Hepatocyte (in vitro differentiated cells): Measurements from ENCODE around the gene CEP112. TPM values are rescaled to one million over a fixed set of nuclear protein-coding genes. Genes with fewer than 3 reads are reported as not detected.

Source experiments
- DNase-seq: peaks from one replicate; pipeline ENCODE4 v3.0.0-alpha.2; 2016; ENCODE audit warnings: low spot score
- H2AFZ ChIP-seq: fragments of 200-600 bp; sonication (generic); 2 replicates; pipeline ENCODE4 v1.6.0; 2016; ENCODE audit warnings: antibody characterized with exemption, mild to moderate bottlenecking
- H3K27ac ChIP-seq: fragments of 200-600 bp; sonication (generic); 2 replicates; pipeline ENCODE4 v1.5.1; 2016; ENCODE audit warnings: mild to moderate bottlenecking
- H3K27me3 ChIP-seq: fragments of 200-600 bp; sonication (generic); 2 replicates; pipeline ENCODE4 v1.6.1; 2016
- H3K36me3 ChIP-seq: fragments of 200-600 bp; sonication (generic); replicated peaks from 2 replicates; pipeline ENCODE4 v1.5.1; 2016; ENCODE audit warnings: low read depth; ENCODE audit not compliant: insufficient read depth
- H3K4me1 ChIP-seq: fragments of 200-600 bp; sonication (generic); 2 replicates; pipeline ENCODE4 v1.5.1; 2016; ENCODE audit warnings: mild to moderate bottlenecking, moderate library complexity; ENCODE audit not compliant: insufficient read depth
- H3K4me2 ChIP-seq: fragments of 200-600 bp; sonication (generic); 2 replicates; pipeline ENCODE4 v1.6.0; 2016
- H3K4me3 ChIP-seq: fragments of 200-600 bp; sonication (generic); 2 replicates; pipeline ENCODE4 v1.5.1; 2016; ENCODE audit warnings: mild to moderate bottlenecking
- H3K79me2 ChIP-seq: fragments of 200-600 bp; sonication (generic); 2 replicates; pipeline ENCODE4 v1.6.0; 2017; ENCODE audit warnings: mild to moderate bottlenecking
- H3K9me2 ChIP-seq: fragments of 200-600 bp; sonication (generic); replicated peaks from 2 replicates; pipeline ENCODE4 v1.6.0; 2017; ENCODE audit warnings: mild to moderate bottlenecking; ENCODE audit not compliant: insufficient read depth
- H3K9me3 ChIP-seq: fragments of 200-600 bp; sonication (generic); 2 replicates; pipeline ENCODE4 v1.5.1; 2016; ENCODE audit warnings: low read depth, mild to moderate bottlenecking
- H4K20me1 ChIP-seq: fragments of 200-600 bp; sonication (generic); 2 replicates; pipeline ENCODE4 v1.6.0; 2016; ENCODE audit warnings: mild to moderate bottlenecking; ENCODE audit not compliant: insufficient read depth, poor library complexity, severe bottlenecking
- EZH2 ChIP-seq: fragments of 200-600 bp; sonication (generic); IDR thresholded peaks from 2 replicates; pipeline ENCODE4 v1.6.1; 2016; ENCODE audit warnings: antibody characterized with exemption, mild to moderate bottlenecking, borderline replicate concordance
- EZH2phosphoT487 ChIP-seq: fragments of 200-600 bp; sonication (generic); IDR thresholded peaks from one replicate; pipeline ENCODE4 v1.6.1; 2018; ENCODE audit warnings: antibody characterized with exemption, mild to moderate bottlenecking, low read depth, moderate library complexity; ENCODE audit not compliant: unreplicated experiment, severe bottlenecking
- WGBS: methylation state at CpG from one replicate; pipeline ENCODE4 v1.1.6; 2016; ENCODE audit warnings: low lambda C conversion rate; ENCODE audit errors: missing lambda C conversion rate; 5-methylcytosine and 5-hydroxymethylcytosine counted together
- polyA plus RNA-seq: library from polyadenylated mRNA; unstranded; fragments of >200 nt; fragmentation: Nextera tagmentation; extraction: Ambion mirVana; gene quantifications from 2 replicates; pipeline ENCODE4 v1.2.1, GENCODE V29; 2016
- total RNA-seq: library from RNA; depleted of rRNA; stranded (reverse); fragments of >200 nt; gene quantifications from 2 replicates; pipeline ENCODE4 v1.2.3, GENCODE V29; 2014
- TF ChIP-seq, protein P1 (sequence below): fragments of 200-600 bp; sonication (generic); IDR thresholded peaks from 2 replicates; pipeline ENCODE4 v1.5.1; 2016; ENCODE audit warnings: antibody characterized with exemption, mild to moderate bottlenecking; ENCODE audit not compliant: poor library complexity

Gene CEP112
- total and polyA plus RNA-seq, 2 experiments from 2014 or later = 7.1 to 9.7 TPM

DNA sequence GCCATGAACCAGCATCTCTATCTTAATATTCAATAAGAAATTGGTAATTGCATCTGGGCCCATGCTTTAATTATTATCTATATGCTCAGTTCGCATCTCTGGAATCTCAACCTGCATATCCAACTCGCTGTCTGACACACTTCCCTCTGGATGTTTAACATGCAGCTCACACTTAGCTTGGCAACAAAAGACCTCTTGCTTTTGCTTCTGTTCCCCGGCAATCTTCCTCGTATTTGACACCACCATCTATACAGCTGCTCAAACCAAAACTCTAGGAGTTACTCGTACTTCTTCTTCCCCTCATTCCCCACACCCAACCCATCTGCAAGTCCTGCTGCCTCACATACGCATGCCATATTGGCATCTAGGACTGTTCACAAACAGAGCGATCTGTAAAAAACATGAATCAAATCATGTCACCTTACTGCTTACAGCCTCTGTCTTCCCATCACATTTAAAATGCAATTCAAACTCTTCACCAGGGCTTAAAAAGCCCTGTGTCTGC is 300.6 kb downstream of the CEP112 start:
- Histone ChIP-seq H3K36me3 (no peaks in the 10 kb centered on the region), H3K4me2 (no peak overlapping the region), H4K20me1 (no peaks in the 10 kb centered on the region), H3K4me3 (no peak overlapping the region), H3K9me2 (no peaks in the 10 kb centered on the region), H3K79me2 (no peaks in the 10 kb centered on the region), H2AFZ (no peak overlapping the region), H3K27ac (no peak overlapping the region), H3K4me1 (no peaks in the 10 kb centered on the region), H3K9me3 (no peaks in the 10 kb centered on the region), H3K27me3 (no peaks in the 10 kb centered on the region)
- 92% methylated on average over 7 of the region's 7 CpGs for WGBS
- TF ChIP-seq, protein P1, sequence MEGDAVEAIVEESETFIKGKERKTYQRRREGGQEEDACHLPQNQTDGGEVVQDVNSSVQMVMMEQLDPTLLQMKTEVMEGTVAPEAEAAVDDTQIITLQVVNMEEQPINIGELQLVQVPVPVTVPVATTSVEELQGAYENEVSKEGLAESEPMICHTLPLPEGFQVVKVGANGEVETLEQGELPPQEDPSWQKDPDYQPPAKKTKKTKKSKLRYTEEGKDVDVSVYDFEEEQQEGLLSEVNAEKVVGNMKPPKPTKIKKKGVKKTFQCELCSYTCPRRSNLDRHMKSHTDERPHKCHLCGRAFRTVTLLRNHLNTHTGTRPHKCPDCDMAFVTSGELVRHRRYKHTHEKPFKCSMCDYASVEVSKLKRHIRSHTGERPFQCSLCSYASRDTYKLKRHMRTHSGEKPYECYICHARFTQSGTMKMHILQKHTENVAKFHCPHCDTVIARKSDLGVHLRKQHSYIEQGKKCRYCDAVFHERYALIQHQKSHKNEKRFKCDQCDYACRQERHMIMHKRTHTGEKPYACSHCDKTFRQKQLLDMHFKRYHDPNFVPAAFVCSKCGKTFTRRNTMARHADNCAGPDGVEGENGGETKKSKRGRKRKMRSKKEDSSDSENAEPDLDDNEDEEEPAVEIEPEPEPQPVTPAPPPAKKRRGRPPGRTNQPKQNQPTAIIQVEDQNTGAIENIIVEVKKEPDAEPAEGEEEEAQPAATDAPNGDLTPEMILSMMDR = no peak
- TF ChIP-seq EZH2phosphoT487 = no peak
- no peak for TF ChIP-seq EZH2
- DNase-seq = no peak

DNA sequence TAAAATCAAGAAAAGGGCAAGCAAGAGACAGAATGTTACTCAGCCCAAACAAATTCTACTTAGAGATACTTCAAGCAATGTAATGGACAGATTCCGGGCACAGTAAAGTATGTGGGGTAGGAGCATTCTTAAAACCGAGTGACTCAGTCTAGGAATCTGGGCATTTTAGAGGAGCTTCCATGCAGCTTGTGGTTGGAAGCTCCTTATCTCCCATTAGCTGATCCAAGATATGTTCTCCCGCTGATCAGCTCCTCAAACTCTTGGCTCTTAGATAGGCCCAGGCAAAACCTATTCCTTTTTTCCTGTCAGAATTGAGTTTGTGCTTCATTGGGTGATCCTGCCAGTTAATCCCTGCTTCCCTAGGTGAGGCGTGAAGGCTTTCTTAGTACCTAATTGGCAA is 303.3 kb downstream of the CEP112 start:
- H2AFZ ChIP-seq = no peak overlapping the region
- H3K4me2 ChIP-seq = no peak overlapping the region
- no peaks in the 10 kb centered on the region for H3K36me3 ChIP-seq
- H3K27me3 ChIP-seq = no peaks in the 10 kb centered on the region
- no peaks in the 10 kb centered on the region for H3K4me1 ChIP-seq
- no peak overlapping the region for H3K27ac ChIP-seq
- H3K9me3 ChIP-seq = no peaks in the 10 kb centered on the region
- no peaks in the 10 kb centered on the region for H3K9me2 ChIP-seq
- no peak overlapping the region for H3K4me3 ChIP-seq
- TF ChIP-seq, protein P1 = no peak
- TF ChIP-seq EZH2phosphoT487 (no peak), EZH2 (no peak)
- no peaks in the 10 kb centered on the region for H3K79me2 ChIP-seq
- DNase-seq = no peak
- WGBS = 65% methylated on average over 4 of the region's 4 CpGs
- H4K20me1 ChIP-seq = no peaks in the 10 kb centered on the region

DNA sequence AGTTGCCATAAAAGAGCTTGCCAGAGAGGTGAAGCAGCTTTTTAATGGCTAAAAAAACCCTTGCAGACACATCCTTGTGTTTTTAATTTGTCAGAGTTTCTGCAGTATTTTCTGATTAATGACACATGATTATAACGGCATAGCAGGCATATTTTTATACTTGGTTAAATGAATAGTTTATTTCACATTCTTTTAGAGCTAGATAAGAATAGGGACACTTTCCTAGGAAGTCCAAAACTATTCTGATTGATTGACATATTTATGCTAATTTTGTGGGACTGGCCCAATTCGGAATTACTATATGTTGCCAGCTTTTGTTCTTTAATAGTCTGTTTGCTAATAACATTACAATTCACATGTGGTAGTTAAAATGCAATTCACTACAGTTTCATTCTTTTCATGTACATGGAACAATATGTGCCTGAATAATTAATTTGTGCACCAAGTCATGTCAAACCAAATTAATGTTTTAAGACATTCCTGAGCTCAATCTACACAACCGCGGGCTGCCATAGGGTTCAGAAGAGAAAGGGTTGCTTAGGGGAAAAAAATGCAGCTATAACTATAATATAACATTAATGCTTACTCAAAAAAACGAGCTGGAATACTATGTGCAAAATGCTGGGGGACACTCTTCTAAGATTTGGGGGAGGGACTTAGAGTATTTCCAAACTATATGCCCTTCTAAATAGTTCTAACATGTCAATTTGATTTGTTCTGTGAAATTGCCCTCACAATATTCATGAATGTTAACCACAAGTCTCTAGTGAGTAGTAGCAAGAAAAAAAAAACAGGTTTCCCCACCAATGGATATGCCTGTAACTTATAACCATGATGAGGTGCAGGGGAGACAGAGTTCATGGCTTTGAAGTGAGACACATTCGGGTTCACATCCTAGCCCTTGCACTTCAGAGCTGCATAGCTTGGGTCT is 305.4 kb downstream of the CEP112 start:
- Histone ChIP-seq H3K79me2 (no peaks in the 10 kb centered on the region), H3K4me3 (no peak overlapping the region), H3K9me3 (no peaks in the 10 kb centered on the region), H3K4me2 (no peak overlapping the region), H3K36me3 (no peaks in the 10 kb centered on the region), H3K27ac (no peak overlapping the region), H2AFZ (no peak overlapping the region), H4K20me1 (no peaks in the 10 kb centered on the region), H3K4me1 (no peaks in the 10 kb centered on the region), H3K9me2 (no peaks in the 10 kb centered on the region), H3K27me3 (no peaks in the 10 kb centered on the region)
- no peak for DNase-seq
- TF ChIP-seq EZH2phosphoT487 (no peak), EZH2 (no peak)
- TF ChIP-seq, protein P1 = no peak
- 70% methylated on average over 6 of the region's 6 CpGs for WGBS
